Fibroblast of lung (primary cell): ENCODE results near the gene FAAP20. TPM values are rescaled to one million over a fixed set of nuclear protein-coding genes. Genes with fewer than 3 reads are reported as not detected.

Experiments
- DNase-seq, 2 donors: peaks; one replicate each; pipeline versions ENCODE4 v3.0.0 to v3.0.0-alpha.2; 2010; ENCODE audit warnings: low read depth in 2 of 2
- H2AFZ ChIP-seq: 2 replicates; pipeline ENCODE4 v1.5.1; 2012; ENCODE audit warnings: low read length, control low read depth, inconsistent platforms
- H3K27ac ChIP-seq: 2 replicates; pipeline ENCODE4 v1.5.1; 2011; ENCODE audit warnings: low read length, control low read depth; ENCODE audit not compliant: insufficient read depth
- H3K27me3 ChIP-seq: 2 replicates; pipeline ENCODE4 v1.5.1; 2011; ENCODE audit warnings: mild to moderate bottlenecking, low read length; ENCODE audit not compliant: control insufficient read depth, insufficient read depth
- H3K36me3 ChIP-seq: 2 replicates; pipeline ENCODE4 v1.5.1; 2011; ENCODE audit warnings: low read length; ENCODE audit not compliant: control insufficient read depth, insufficient read depth
- H3K4me1 ChIP-seq: 2 replicates; pipeline ENCODE4 v1.5.1; 2011; ENCODE audit warnings: low read length; ENCODE audit not compliant: control insufficient read depth, insufficient read depth; ENCODE audit errors: extremely low read depth
- H3K4me2 ChIP-seq: 2 replicates; pipeline ENCODE4 v1.5.1; 2011; ENCODE audit warnings: low read length, control low read depth; ENCODE audit not compliant: insufficient read depth; ENCODE audit errors: extremely low read depth
- H3K4me3 ChIP-seq, 4 experiments: fragments of 200-600 bp in 1 of 4; sonication (generic) in 1 of 4; replicated peaks in 1 of 4; 2 replicates each; pipeline ENCODE4 v1.5.1; 2011 to 2016; ENCODE audit warnings: low read length in 4 of 4, low read depth in 3 of 4, mild to moderate bottlenecking in 3 of 4, control low read depth in 2 of 4, inconsistent platforms in 1 of 4, mixed read lengths in 1 of 4; ENCODE audit not compliant: insufficient read depth in 1 of 4; ENCODE audit errors: control extremely low read depth in 1 of 4
- H3K79me2 ChIP-seq: 2 replicates; pipeline ENCODE4 v1.5.1; 2012; ENCODE audit warnings: mild to moderate bottlenecking, low read length, inconsistent platforms; ENCODE audit not compliant: control insufficient read depth, insufficient read depth
- H3K9ac ChIP-seq: 2 replicates; pipeline ENCODE4 v1.5.1; 2011; ENCODE audit warnings: mild to moderate bottlenecking, low read length, control low read depth; ENCODE audit not compliant: insufficient read depth
- H3K9me3 ChIP-seq: 2 replicates; pipeline ENCODE4 v1.5.1; 2012; ENCODE audit warnings: low read depth, low read length; ENCODE audit not compliant: control insufficient read depth, insufficient read depth
- H4K20me1 ChIP-seq: 2 replicates; pipeline ENCODE4 v1.5.1; 2011; ENCODE audit warnings: low read length; ENCODE audit not compliant: control insufficient read depth, insufficient read depth; ENCODE audit errors: extremely low read depth
- CTCF ChIP-seq, 2 donors: IDR thresholded peaks in 1 of 2; conservative IDR thresholded peaks in 1 of 2; 1 replicate in 1 of 2; 2 replicates in 1 of 2; pipeline ENCODE4 v1.5.1; 2011 to 2012; ENCODE audit warnings: low read length in 2 of 2, control low read depth in 1 of 2, inconsistent platforms in 1 of 2, low read depth in 1 of 2, mild to moderate bottlenecking in 1 of 2
- EZH2 ChIP-seq: IDR thresholded peaks from 2 replicates; pipeline ENCODE4 v1.5.1; 2012; ENCODE audit warnings: low read length, control low read depth, mild to moderate bottlenecking; ENCODE audit errors: missing control alignments
- polyA plus RNA-seq, 2 donors: library from polyadenylated mRNA; depleted of rRNA in 1 of 2; stranded (reverse) in 1 of 2; unstranded in 1 of 2; fragments of >200 nt; gene quantifications; 2 replicates each; pipeline ENCODE4 v1.2.1, GENCODE V29; 2011 to 2012; ENCODE audit warnings: missing spikeins in 1 of 2
- total RNA-seq: library from RNA; depleted of rRNA; stranded (reverse); fragments of >200 nt; gene quantifications from 2 replicates; pipeline ENCODE4 v1.2.1, GENCODE V29; 2014

FAAP20 gene
- total and polyA plus RNA-seq, 2 donors (not counting 1 experiment from before 2014, with no cell fraction given) = 8.2 to 21.5 TPM

DNA sequence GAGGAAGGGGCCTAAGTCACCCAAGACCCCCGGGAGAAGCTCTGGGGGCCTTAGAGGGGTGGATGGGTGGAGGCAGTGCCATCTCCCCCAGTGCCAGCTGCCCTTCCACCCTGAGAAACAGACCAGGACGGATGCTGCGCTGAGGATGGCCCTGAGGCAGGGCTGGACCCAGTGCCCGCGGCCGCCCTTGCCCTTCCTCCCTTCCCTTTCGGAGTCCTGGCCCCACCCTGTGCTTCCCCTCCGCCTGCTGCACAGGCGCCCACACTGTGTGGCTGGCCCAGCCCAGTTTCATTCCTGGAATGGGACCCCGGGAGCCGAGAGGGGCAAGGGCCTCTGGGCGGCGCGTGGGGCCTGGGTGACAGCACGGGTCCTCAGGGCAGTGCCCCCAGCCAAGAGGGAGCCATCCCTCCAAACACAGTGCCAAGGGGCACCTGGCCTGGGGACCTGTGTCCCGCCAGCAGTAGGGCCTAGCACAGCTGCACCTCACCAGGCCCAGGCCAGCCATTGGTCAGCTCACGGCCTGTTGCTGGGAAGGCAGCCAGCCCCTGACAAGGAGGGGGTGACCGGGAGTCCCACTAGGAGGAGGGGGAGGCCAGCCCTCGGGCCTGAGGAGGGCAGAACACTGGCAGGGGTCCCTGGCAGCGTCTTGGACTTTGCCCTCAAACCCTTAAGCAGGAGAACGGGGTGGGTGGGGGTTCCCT, 20.1 kb upstream of the FAAP20 start:
- no peaks in the 10 kb centered on the region for H3K9me3 ChIP-seq
- H4K20me1 ChIP-seq = no peaks in the 10 kb centered on the region
- H3K36me3 ChIP-seq = no peaks in the 10 kb centered on the region
- no peaks in the 10 kb centered on the region for H3K27me3 ChIP-seq
- peak overlapping the region; percentile 32 for H3K4me2 ChIP-seq
- H3K9ac ChIP-seq = peak overlapping the region; percentile 95
- H3K27ac ChIP-seq = peak overlapping the region; percentile 98
- H3K4me3 ChIP-seq = no peak overlapping the region
- no peak for TF ChIP-seq CTCF (conservative IDR thresholded peaks at IDR 0.05 in 1 of 2, IDR thresholded peaks at IDR 0.05 in 1 of 2; ENCODE audit: low read depth in 1 of 2, low read length in 2 of 2)
- TF ChIP-seq EZH2 = no peak
- H3K79me2 ChIP-seq = no peaks in the 10 kb centered on the region
- peak in 1 of 2 donors; percentile 20 for DNase-seq
- H3K4me1 ChIP-seq = peaks cover 23% of the 10 kb centered on the region
- peak overlapping the region; percentile 70 for H2AFZ ChIP-seq

DNA sequence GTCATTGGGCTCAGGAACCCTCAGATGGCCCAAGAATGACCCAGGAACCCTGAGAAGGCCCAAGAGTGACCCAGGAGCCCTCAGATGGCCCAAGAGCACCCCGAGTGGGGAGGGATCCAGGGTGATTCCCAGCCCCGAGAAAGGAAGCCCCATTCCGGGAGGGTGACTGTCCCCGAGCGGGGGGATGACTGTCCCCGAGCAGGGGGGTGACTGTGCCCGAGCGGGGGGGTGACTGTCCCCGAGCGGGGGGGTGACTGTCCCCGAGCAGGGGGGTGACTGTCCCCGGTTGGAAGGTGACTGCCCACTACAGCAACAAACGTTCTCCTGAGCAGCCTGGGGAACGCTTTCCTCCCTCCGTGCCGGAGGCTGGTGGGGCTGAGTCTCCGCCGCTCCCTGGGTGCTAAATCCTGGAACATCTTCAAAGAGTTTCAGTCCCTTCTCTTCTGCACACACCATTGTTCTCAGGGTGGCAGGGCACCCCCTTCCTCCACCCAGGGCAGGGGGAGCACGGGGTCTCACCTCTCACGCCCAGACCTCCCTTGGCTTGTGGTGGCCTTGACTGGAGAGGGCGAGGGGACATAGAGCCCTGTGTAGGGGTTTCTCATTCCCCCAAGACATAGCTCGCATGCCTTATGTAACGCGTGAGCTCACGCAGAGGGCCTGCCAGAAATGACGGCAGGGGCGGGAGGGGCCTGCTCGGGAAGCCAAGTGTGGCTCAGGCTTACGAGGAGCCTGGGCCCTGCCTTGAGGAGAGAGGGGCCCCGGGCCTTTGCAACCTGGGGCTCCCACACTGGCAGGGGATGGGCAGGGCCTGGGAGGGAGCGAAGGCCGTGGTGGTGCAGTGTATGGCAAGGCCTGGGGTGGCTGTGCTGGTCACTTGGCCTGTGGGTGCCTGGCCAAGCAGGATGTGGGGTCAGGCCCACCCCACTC, 19.3 kb upstream of the FAAP20 start:
- TF ChIP-seq CTCF (conservative IDR thresholded peaks at IDR 0.05 in 1 of 2, IDR thresholded peaks at IDR 0.05 in 1 of 2; ENCODE audit: low read depth in 1 of 2, low read length in 2 of 2) (no peak), EZH2 (no peak)
- H2AFZ ChIP-seq = peak overlapping the region; percentile 70
- H3K36me3 ChIP-seq = no peaks in the 10 kb centered on the region
- H3K4me2 ChIP-seq = peak overlapping the region; percentile 78
- no peaks in the 10 kb centered on the region for H3K79me2 ChIP-seq
- peak overlapping the region in 2 of 4 experiments; percentile 14 to 50 for H3K4me3 ChIP-seq
- H3K4me1 ChIP-seq = peaks cover 23% of the 10 kb centered on the region
- H3K27me3 ChIP-seq = no peaks in the 10 kb centered on the region
- no peaks in the 10 kb centered on the region for H4K20me1 ChIP-seq
- peak overlapping the region; percentile 98 for H3K27ac ChIP-seq
- peak overlapping the region; percentile 95 for H3K9ac ChIP-seq
- H3K9me3 ChIP-seq = no peaks in the 10 kb centered on the region
- DNase-seq = peak; percentile 83 to 89
